Right ventricle myocardium inferior (tissue), 1 donor: ENCODE data around the gene PRR30. TPM values are rescaled to one million over a fixed set of nuclear protein-coding genes. Genes with fewer than 3 reads are reported as not detected.
"Not testable (repeated sequence)": the region's sequence is repeated elsewhere in the genome, so short reads cannot be mapped to it uniquely, and the experiment has no call there.

ENCODE experiments used
- ATAC-seq: fragments of 200-7000 bp; cut with Tn5 transposase; one replicate; pipeline ENCODE4 v1.9.1; 2020; ENCODE audit warnings: mild to moderate bottlenecking, moderate library complexity
- DNase-seq: peaks from one replicate; pipeline ENCODE4 v3.0.0; 2021; ENCODE audit errors: missing footprints
- intact Hi-C: fragments of 100-400 bp; cut with DNase I; formaldehyde crosslinking; loops from one replicate; pipeline ENCODE4 v1.11.0; 2022
- long read RNA-seq: library from polyadenylated mRNA; unstranded; transcript quantifications from one replicate; pipeline ENCODE4 v2.0.0, GENCODE V29; 2021
- total RNA-seq: library from RNA; stranded (reverse); fragmentation: NEBNext Ultra II Directional; extraction: Animal tissue kit (Norgen Biotek cat#: 25700); gene quantifications from one replicate; pipeline ENCODE4 v1.2.1, GENCODE V29; 2021
- donor health status: DM: no; HTN: yes; CAD: no; lungs with severe emphysema.

Gene PRR30
- total RNA-seq, result not detected
- long read RNA-seq, result 0 reads

DNA sequence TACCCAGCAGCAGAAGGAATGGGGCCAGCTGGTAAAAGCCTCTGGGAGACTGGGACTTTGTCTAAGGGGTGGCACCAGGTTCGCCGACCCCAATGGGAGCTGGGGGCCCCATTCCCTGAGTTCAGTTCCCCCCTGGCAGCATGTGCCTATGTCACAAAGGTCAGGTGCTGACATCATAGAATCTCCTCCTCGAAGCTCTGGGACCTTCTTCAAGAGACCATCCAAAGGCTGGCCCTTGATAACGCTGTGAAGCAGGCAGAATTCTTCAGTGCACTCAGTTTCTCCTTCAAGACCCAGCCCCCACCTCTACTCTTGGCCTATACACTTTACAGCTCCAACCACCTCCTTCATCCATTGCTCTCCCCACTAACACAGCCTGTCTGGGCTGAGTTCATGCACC, at the start of gene PRR30:
Gene PRR30 (minus strand): TSS at position 101 of the 400 bp plus-strand sequence. CDS start 1,081 bp downstream, outside the sequence.
- intact Hi-C loops, result no loop called here
- no peak for ATAC-seq
- no peak for DNase-seq

DNA sequence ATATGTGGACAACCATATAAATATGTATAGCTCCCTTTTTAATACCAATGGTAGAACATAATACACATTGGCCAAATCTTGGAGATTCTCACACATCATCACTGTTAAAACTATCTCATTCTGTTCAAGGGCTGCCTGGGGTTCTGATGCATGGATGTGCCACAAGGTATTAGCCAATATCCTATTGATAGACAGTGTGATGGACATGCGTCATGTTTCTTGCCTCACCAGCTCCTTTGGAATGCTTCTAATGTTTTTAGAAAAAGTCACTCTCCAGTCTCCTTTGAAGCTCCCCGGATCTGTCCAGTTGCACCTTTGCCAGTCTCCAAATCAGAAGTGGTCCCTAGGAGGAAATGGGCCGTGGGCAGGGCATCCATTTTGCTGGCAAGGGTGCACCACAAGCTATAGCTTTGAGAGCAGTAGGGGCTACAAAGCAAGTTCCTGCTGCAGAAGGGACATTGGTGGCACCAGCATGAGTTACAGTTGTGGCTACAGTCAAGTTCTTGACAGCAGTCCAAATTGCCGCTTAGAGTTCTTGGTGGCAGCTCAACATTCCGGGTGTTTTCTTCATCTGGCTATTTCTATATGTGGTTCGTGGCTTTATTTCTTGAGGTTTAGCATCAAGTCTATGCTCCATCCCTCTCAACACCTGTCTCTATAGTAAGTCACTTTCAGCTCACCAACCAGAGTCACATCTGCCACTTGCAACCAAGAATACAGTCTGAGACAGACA, 47.6 kb upstream of the PRR30 start:
- intact Hi-C loops, result no loop called here
- ATAC-seq (no peak), DNase-seq (no peak)

DNA sequence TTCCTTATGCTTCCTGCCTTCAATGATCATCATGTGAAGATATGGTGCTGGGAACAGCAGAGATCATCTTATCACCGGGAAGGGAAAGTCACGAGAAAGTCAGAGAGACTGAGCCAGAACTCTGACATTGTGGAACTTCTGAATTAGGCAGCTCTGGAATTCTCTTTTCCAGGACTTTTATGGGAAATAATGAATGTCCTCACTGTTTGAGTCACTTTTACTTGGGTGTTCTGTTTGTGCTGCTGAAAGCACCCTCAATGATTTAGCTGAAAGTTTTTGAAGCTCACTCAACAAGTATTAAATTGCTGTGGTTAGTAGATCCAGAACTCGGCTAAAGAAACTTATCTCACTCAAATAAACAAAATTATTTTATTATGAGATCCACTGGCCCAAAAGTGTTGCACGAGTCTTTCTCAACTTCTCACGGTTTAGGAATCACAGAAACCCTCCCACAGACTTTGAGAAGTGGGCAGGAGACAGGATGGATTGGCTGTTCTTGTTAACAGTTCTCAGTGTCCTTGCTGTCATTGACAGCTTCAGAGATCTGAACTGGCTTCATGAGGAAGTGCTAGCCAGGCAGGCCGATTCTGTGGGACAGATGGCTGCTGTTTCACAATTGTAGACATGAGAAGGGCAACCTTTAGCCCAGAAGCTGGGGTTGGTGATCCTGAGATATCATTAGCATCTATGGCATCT, 46.3 kb upstream of the PRR30 start:
- ATAC-seq, result peak; percentile 83
- DNase-seq, result no peak
- intact Hi-C loops, result no loop called here

DNA sequence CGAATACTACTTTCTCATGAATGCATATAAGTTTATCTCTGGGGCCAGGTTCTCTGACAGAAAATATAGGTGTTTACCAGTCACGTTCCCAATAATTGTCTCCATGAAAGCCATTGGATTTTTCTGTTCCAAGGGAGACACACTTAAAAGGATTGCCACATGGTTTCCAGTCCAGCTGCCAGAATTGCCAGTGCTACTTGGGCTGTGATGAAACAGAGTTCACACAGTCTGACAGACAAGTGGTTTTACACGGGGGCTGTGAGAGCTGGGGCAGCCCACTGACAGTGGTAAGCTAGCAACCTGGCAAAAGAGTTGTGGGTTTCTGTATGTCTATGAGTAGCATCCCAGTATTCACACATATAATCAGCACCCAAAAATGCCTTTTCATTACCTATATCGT, 44.9 kb upstream of the PRR30 start:
- intact Hi-C loops, result no loop called here
- ATAC-seq (peak; percentile 73), DNase-seq (no peak)

DNA sequence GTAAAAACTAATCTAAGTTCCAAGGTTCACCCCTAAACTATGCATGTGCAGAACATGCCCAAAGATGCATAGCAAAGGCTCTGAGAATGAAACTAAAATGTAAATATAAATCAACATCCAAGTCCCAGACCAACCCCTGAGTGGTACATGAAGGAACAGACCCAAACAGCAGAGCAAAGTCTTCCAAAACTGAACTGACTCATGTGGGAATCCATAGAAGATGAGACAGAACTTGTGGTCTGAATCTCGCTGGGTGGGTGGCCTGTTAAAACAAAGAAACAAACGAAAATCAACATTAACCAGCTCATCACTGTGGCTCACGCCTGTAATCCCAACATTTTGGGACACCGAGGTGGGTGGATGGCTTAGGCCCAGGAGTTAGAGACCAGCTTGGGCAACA, 43.1 kb upstream of the PRR30 start:
- DNase-seq (no peak), ATAC-seq (no peak)
- intact Hi-C loops, result no loop called here

DNA sequence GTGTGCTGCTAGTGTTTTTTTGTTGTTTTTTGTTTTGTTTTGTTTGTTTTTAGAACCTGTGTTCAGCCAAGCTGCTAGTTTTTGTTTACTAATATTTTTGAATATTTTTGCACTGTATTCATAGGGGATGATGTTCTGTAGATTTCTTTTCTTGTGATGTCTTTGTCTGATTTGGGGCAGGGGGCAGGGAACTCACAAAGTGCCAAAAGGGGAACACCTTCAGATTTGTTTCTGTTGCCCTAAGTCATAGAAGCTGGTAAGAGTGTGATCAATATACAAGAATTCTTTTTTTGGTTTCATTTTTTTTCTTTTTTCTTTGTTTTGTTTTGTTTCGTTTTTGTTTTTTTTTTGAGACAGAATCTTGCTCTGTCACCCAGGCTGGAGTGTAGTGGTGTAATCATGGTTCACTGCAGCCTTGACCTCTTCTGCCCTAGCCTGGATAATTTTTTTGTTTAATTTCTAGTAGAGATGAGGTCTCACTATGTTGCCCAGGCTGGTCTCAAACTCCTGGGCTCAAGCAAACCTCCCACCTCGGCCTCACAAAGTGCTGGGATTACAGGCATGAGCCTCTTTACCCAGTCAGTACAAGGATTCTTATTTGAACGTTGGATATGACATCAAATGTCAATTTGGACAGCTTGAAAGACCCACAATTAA, 40.3 kb upstream of the PRR30 start:
- ATAC-seq (no peak), DNase-seq (no peak)
- intact Hi-C loops, result no loop called here

DNA sequence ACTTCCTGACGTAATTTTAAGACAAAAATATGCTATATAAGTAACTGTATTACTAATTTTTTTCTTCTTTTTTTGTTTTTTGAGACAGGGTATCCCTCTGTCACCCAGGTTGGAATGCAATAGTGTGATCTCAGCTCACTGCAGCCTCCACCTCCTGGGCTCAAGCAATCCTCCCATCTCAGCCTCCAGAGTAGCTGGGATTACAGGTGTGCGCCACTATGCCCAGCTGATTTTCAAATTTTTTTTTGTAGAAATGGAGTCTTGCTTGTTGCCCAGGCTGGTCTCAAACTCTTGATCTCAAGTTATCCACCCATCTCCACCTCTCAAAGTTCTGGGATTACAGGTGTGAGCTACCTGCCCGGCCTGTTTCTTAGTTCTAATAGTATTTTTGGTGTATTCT, 39.3 kb upstream of the PRR30 start:
- intact Hi-C loops, result no loop called here

DNA sequence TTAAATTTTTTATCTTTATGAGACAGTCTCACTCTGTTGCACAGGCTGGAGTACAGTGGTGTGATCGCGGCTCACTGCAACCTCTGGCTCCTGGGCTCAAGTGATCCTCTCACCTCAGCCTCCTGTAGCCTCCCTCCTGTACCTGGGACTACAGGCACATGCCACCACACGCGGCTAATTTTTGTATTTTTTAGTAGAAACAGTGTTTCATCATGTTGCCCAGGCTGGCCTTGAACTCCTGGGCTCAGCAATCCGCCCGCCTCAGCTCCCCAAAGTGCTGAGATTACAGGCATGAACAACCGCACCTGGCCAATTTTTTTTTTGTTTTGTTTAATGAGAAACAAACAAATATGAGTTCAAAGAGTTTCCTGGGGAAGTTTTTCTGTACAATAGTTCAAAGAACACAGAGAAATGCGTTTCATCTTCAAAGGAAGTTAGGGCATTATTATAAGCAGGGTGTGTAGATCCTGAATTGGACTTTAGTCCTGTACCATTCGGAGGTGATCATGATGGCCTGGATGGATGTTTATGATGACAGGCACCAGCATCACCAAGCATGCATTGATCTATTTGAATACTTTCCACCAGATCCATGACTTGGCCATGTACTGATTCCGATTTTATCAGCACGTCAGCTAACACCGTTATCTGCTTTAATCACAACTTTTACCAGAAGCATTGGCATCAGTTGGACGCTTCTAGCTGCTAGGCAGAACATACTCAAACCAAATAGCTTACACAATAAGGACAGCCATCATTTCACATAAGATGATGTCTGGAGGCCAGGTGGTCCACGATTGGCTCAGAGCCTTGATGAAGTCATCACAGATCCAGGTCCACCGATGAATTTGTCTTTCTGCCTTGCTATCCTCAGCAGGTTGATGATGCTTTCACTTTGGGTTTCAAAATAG, 38.5 kb upstream of the PRR30 start:
- no peak for DNase-seq
- intact Hi-C loops, result no loop called here

More for the DNA sequence above, 39.3 kb upstream of the PRR30 start:
- no peak for DNase-seq
- no peak for ATAC-seq

DNA sequence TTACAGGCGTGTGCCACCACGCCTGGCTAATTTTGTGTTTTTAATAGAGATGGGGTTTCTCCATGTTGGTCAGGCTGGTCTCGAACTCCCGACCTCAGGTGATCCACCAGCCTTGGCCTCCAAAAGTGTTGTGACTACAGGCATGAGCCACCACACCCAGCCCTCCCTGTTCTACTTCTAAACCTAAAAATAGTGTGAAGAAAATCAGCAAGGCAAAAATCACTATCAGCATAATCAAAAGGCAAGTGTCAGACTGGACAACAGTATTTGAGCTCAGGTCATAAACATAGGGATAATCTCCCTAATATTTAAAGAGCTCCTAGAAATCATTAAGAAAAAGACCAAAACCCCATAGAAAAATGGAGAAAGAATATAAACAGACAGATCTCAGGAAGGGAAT, 36.6 kb upstream of the PRR30 start:
- DNase-seq, intact Hi-C loops, ATAC-seq: not testable (repeated sequence)

More for the DNA sequence above, 38.5 kb upstream of the PRR30 start:
- no peak for ATAC-seq

DNA sequence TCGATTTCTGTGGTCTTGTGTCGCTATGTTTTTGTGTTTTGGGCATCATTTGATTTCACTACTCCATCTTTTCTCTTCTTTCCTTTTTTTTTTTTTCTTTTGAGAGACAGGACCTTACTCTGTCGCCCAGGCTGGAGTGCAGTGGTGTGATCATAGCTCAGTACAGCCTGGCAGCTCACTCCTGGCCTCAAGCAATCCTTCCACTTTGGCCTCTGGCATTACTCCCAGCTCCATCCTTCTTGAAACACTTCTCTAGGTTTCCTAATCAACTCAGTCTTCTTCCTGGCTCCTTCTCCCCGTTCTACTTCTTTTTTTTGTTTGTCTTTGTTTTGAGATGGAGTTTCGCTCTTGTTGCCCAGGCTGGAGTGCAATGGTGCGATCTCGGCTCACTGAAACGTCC, 36.1 kb upstream of the PRR30 start:
- DNase-seq, result no peak
- no peak for ATAC-seq
- intact Hi-C loops, result no loop called here

DNA sequence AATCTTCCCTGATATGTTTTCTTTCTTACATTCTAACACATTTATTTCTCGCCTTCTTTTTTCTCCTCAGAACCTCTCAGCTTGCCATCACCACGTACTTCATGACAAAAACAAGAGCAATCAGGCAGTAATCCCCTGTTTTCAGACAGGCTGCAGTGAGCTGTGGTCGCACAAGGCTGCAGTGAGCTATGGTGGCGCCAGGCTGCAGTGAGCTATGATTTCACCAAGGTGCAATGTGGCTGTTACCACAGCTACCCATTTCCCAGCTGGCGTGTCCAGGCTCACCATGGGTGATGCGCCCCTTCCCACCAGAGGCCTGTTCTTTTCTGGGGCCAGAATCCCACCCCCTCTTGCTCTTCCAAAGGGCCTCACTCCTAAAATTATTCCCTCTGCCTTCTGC, 35.4 kb upstream of the PRR30 start:
- intact Hi-C loops, result no loop called here
- DNase-seq (no peak), ATAC-seq (no peak)

DNA sequence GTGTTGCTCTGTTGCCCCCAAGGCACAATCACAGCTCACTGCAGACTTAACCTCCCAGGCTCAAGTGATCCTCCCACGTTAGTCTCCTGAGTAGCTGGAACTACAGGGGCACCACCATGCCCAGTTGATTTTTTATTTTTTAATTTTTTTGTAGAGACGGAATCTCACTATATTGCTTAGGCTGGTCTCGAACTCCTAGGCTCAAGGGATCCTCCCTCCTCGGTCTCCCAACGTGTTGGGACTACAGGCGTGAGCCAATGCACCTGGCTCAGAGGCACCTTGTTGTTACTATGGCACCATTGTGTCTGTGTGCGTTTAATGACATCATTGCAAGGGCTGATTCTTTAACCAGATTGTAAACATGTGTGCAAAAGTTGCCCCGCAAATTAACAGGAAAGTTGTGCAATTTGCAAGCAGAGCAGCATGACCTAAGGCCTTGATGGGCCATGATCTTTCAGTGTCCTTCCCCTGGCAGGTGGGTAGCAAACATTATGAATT, 32.2 kb upstream of the PRR30 start:
- no peak for DNase-seq
- intact Hi-C loops, result no loop called here
- ATAC-seq, result no peak

DNA sequence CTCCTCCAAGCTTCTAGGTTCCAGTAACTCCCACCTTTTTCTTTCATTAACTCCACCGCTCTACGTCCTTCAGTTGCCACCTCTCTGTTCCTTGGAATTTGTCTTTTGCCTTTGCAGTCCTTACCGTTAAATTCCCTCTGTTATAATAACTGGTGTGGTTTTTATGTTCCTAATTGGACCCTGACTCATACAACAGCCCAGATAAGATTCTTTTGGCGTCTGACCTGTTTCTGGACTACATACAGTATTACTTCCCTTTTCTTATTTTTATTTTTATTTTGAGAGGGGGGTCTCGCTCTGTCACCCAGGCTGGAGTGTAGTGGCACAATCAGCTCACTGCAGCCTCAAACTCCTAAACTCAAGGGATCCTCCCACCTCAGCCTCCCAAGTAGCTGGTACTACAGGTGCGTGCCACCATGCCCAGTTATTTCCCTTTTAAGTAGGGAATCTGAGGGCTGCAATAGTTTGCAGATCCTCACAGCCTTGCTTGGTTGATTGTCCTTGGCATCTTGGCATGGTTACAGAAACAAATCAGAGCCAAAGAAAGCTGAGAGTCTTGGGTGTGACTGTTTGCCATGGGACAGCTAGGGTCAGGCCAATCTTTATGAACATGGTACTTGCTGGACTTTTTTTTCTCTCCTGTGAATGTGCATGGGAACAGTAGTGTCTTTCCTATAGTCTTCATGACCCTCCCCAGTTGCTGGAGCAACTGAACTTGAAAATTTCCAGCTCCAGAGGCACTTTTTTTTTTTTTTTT, 31.5 kb upstream of the PRR30 start:
- DNase-seq (no peak), ATAC-seq (no peak)
- intact Hi-C loops, result no loop called here

DNA sequence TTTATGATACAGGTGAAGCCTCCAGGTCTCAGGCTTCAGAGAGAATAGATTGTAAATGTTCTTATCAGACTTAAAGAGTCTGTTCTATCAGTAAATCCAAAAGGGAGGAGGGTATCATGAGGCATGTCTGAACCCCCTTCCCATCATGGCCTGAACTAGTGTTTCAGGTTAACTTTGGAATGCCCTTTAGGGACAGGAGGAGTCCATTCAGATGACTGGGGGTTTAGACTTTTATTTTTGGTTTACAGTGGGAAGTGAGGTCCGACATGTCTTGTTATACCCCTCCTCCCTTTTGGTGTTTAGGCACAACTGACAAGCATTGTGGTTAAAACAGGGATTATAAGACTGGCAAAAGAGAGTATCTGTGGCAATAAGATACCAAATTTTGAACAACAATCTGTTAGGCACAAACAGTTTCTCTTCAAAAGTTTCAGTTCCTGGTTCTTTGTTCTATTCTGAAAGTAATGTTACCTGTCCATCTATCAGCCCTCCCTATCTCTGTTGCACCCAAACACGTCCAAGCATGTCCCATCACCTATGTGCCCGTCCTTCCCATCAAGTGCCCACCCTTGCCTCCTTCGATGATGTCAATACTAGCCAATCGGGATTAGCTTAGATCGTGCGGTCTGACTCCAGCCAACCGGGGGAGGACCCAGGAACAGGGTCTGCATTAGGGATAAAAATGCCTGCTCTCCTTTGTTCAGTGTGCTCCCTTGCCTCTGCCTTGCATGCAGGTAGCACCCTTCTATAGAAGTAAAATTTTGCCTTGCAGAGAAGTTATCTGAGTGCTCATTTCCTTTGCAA, 26.0 kb upstream of the PRR30 start:
- intact Hi-C loops, result no loop called here
- DNase-seq (no peak), ATAC-seq (no peak)

DNA sequence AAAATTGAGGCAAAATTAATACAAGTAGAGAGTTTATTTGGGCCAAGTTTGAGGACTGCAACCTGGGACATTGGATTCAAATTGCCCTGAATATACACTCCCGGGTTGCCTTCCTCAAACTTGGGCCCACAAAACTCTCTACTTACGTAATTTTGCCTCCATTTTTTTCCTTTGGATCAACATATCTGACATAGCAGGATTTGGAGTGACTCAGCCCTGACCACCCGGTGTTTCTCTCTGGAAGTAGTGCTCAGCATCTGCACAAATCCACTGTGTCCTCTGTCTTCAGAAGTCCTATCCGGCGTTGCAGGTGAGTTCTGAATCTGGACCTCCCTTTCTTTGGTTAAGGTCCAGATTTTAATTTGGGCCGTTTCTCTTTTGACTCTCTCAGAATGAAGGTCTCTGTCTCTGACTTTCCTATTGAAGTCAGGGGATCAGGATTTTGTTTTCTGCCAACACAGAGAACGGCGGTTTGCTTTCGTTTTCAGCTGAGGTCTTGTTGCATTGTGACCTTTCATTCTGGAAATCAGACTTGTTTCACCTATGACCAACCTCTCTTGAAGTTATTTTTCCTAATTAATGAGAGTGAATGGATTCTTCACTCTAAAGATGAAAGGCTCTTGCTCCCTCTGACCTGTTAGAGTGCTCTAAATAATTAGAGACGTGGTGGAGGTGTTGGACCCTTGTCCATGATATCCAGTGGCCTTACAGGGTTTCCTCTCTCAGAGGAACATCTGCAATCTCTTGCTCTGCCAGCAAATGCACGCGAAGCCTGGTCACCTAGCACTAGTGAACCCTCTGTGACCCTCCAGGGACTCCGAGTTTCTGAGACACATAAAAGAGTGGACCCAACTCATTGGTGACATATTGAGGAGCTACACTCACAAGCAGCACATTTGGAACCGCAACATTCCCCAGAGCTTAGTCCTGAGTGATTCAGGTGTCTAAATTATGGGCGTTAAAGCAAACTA, 23.2 kb upstream of the PRR30 start:
- ATAC-seq (no peak), DNase-seq (no peak)
- intact Hi-C loops, result no loop called here

DNA sequence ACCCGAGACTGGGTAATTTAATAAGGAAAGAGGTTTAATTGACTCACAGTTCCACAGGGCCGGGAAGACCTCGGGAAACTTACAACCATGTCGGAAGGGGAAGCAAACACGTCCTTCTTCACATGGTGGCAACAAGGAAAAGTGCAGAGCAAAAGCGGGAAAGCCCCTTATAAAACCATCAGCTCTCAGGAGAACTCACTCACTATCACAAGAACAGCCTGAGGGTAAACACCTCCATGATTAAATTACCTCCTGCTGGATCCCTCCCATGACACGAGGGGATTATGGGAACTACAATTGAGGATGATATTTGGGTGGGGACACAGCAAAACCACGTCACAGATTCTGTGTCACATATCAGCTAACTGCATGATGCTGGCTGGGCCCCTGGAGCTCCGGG, 21.0 kb upstream of the PRR30 start:
- no peak for ATAC-seq
- no peak for DNase-seq
- intact Hi-C loops, result no loop called here
